A549 treated with GW870086 at 1 μM for 4 hours (cell line): Measurements from ENCODE around the gene MPHOSPH9. TPM values are rescaled to one million over a fixed set of nuclear protein-coding genes. Genes with fewer than 3 reads are reported as not detected.

Experiments used
- total RNA-seq: library from RNA; stranded (reverse); fragments of 200-300 nt; extraction: Qiagen RNA extraction; gene quantifications from 5 replicates; pipeline ENCODE4 v1.2.3, GENCODE V29; 2022; ENCODE audit warnings: low read depth

MPHOSPH9 gene
- total RNA-seq = 18.5 to 24.8 TPM (median 22.1 TPM) in 5 replicates

DNA sequence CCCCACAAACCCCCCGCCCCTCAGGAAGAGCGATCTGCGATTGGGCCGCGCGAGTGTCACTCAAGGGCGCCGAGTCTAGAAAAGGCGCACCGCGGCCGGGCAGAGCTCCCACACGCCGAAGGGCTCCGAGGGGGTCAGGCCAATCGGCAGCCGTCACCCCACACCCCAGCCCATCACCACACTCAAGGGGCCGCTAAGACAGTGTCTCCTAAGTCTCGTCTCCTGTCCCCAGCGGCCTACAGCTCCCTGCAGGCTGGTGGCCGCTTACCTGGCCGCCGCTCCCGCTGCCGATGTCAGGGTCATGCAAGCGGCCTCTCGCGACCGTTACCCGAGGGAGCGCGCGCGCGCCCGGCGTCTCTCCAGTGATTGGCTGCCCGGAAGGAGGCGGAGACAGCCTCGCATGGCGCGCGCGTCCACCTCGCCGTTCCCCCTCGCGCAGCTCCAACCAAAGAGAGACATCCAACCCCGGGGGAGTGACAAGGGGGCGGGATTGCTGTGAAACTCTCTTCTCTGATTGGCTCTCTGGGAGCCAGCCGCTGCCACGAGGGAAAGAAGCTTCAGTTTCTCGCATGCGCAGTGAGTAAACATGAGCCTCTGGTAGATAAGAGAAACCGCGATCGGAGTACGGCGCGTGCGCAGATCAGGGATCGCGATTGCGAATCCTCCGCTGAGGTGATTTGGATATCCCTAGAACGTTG is at the start of gene MPHOSPH9, which contains the start of gene MTRFR:
Gene MPHOSPH9 (minus strand): TSS at position 335 of the 698 bp plus-strand sequence. CDS start 2,777 bp downstream, outside the sequence.
Gene MTRFR (plus strand): TSS at position 630 of the 698 bp plus-strand sequence. CDS start 20,239 bp downstream, outside the sequence.

GRCh38 chr12:123150744-123151456 is 82.0 kb downstream of the MPHOSPH9 start, which contains the start of gene PITPNM2:
Gene PITPNM2 (minus strand): TSS chr12:123151090. CDS start chr12:123034590, 116,500 bp downstream.

Other genes starting within 250 kb of the MPHOSPH9 start
- gene PITPNM2, start 82.1 kb downstream of the MPHOSPH9 start, total RNA-seq = 15.7 to 25.8 TPM (median 21.3 TPM) in 5 replicates
- 13.2 to 17.6 TPM (median 17.0 TPM) in 5 replicates for gene MTRFR, start 295 bp upstream of the MPHOSPH9 start, total RNA-seq
- gene CDK2AP1, start 38.7 kb upstream of the MPHOSPH9 start, total RNA-seq = 100.0 to 174 TPM (median 164 TPM) in 5 replicates
- gene SBNO1, start 131.7 kb upstream of the MPHOSPH9 start, total RNA-seq = 16.5 to 26.5 TPM (median 23.8 TPM) in 5 replicates
- gene KMT5A, start 151.0 kb upstream of the MPHOSPH9 start, total RNA-seq = 47.8 to 56.3 TPM (median 52.2 TPM) in 5 replicates
- 1.4 to 1.8 TPM (median 1.7 TPM) in 5 replicates for gene RILPL2, start 203.5 kb upstream of the MPHOSPH9 start, total RNA-seq
- gene SNRNP35, start 225.0 kb upstream of the MPHOSPH9 start, total RNA-seq = 17.2 to 19.9 TPM (median 17.7 TPM) in 5 replicates